Vagina (tissue), 2 donors: ENCODE data around the gene MAGEA2.

Experiments used
- POLR2A ChIP-seq, 2 donors: fragments of 450-650 bp; IDR thresholded peaks; one replicate each; pipeline ENCODE4 v1.6.1; 2017; ENCODE audit warnings: antibody characterized with exemption in 2 of 2, mild to moderate bottlenecking in 2 of 2, moderate library complexity in 2 of 2
- POLR2AphosphoS5 ChIP-seq, 2 donors: sonication (generic); formaldehyde crosslinking; IDR thresholded peaks; one replicate each; pipeline ENCODE4 v1.9.0; 2017; ENCODE audit warnings: antibody characterized with exemption in 2 of 2, mild to moderate bottlenecking in 2 of 2, low read depth in 1 of 2; ENCODE audit not compliant: insufficient read depth in 1 of 2
- TF ChIP-seq, protein P1 (sequence below), 3 experiments: fragments of 450-650 bp in 2 of 3; fragments of 200-600 bp in 1 of 3; sonication (generic) in 1 of 3; IDR thresholded peaks; one replicate each; pipeline ENCODE4 v1.5.1; 2017 to 2019; ENCODE audit warnings: antibody characterized with exemption in 3 of 3, mild to moderate bottlenecking in 2 of 3, moderate library complexity in 2 of 3

DNA sequence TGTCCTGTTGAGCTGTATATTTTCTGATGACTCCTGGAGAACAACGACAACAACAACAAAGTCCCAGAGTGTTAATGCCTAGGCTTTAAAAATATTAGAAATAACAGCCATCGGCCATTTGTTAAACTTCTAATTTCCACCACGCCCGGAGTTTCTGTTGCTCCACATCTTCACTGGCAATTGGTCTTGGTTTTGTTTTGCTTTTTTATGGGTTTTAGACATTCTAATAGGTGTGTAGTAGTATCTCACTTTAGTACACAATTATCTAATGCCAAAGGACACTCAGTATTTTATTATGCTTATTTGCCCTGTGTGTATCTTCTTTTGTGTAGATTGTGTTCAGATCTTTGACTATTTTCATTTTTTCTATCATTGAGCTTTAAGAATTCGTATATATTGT, 15.1 kb downstream of the MAGEA2 start:
- TF ChIP-seq, protein P1, sequence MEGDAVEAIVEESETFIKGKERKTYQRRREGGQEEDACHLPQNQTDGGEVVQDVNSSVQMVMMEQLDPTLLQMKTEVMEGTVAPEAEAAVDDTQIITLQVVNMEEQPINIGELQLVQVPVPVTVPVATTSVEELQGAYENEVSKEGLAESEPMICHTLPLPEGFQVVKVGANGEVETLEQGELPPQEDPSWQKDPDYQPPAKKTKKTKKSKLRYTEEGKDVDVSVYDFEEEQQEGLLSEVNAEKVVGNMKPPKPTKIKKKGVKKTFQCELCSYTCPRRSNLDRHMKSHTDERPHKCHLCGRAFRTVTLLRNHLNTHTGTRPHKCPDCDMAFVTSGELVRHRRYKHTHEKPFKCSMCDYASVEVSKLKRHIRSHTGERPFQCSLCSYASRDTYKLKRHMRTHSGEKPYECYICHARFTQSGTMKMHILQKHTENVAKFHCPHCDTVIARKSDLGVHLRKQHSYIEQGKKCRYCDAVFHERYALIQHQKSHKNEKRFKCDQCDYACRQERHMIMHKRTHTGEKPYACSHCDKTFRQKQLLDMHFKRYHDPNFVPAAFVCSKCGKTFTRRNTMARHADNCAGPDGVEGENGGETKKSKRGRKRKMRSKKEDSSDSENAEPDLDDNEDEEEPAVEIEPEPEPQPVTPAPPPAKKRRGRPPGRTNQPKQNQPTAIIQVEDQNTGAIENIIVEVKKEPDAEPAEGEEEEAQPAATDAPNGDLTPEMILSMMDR (IDR thresholded peaks at IDR 0.05) = no peak
- TF ChIP-seq POLR2A (IDR thresholded peaks at IDR 0.05) = no peak
- TF ChIP-seq POLR2AphosphoS5 (IDR thresholded peaks at IDR 0.05; ENCODE audit: insufficient read depth in 1 of 2, low read depth in 1 of 2) = no peak
